ENCODE results near the gene CMC1.
"Not testable (repeated sequence)": the region's sequence is repeated elsewhere in the genome, so short reads cannot be mapped to it uniquely, and the experiment has no call there.

CMC1 gene

GRCh38 chr3:28243424-28244106 lies 2.1 kb downstream of the CMC1 start:
- DNase-seq (ENCODE audit: low read depth in 1 of 2, low spot score in 1 of 2), result no peak

GRCh38 chr3:28244491-28244890 lies 3.1 kb downstream of the CMC1 start:
- DNase-seq (ENCODE audit: low read depth in 1 of 2, low spot score in 1 of 2), result no peak

DNA sequence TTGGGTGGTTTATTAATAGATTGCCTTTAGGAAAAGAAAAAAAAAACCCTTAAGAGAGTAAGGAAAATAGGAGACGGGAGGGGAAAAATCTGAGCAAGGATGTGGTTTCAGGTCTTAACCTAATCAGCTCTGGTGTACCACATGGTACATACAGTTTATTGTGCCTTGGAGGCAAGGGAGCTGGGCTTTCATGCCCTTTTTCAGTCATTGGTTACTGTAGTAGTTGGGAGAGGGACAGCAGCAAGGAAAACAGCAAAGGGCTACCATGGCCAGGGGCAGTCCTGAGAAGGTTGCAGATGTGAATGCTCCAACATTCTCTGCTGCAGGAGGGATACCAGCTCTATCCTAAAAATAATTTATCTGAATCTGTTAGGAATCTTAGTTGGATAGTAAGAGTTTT lies 5.9 kb downstream of the CMC1 start:
- no peak for DNase-seq (ENCODE audit: low read depth in 1 of 2, low spot score in 1 of 2)

DNA sequence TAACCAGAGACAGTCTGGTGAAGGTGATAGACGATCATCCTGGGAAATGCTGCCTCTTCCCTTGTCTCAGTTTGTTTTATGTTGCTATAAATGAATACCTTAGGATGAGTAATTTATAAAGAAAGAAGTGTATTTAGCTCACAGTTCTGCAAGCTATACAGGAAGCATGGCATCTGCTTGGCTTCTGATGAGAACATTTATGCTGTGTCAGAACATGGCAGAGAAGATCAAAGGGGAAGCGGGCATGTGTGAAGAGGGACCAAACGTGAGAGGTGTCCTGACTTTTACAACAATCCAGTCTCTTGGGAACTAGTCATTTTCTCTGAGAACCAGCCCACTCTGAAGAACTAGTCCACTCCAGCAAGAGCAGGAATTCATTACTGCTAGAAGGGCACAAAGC lies 9.6 kb downstream of the CMC1 start:
- no peak for DNase-seq (ENCODE audit: low read depth in 1 of 2, low spot score in 1 of 2)

GRCh38 chr3:28252001-28252431 lies 10.6 kb downstream of the CMC1 start:
- DNase-seq (ENCODE audit: low read depth in 1 of 2, low spot score in 1 of 2), result no peak

GRCh38 chr3:28253040-28253715 lies 11.8 kb downstream of the CMC1 start:
- DNase-seq (ENCODE audit: low read depth in 1 of 2, low spot score in 1 of 2), result no peak

DNA sequence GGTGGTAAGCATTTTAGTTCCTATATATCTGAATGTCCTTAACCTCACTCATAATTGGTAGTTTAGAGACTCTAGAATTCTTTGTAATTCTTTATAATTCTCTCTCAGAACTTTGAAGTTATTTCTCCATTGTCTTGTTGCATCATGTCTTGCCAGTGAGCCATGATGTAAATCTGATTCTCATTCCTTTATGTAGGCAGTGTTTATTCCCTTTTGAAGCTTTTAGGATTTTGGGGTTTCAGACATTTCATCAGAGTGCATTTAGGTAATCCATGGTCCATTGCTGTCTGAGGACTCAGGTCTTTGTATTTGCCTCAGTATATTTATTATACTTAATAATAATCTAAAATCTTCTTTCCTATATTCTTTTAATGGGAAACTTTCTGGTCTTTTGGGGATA lies 20.6 kb downstream of the CMC1 start:
- no peak for DNase-seq (ENCODE audit: low read depth in 1 of 2, low spot score in 1 of 2)

- no peak for DNase-seq (ENCODE audit: low read depth in 1 of 2, low spot score in 1 of 2)
Observed at GRCh38 chr3:28265641-28266040, 24.2 kb downstream of the CMC1 start.

DNA sequence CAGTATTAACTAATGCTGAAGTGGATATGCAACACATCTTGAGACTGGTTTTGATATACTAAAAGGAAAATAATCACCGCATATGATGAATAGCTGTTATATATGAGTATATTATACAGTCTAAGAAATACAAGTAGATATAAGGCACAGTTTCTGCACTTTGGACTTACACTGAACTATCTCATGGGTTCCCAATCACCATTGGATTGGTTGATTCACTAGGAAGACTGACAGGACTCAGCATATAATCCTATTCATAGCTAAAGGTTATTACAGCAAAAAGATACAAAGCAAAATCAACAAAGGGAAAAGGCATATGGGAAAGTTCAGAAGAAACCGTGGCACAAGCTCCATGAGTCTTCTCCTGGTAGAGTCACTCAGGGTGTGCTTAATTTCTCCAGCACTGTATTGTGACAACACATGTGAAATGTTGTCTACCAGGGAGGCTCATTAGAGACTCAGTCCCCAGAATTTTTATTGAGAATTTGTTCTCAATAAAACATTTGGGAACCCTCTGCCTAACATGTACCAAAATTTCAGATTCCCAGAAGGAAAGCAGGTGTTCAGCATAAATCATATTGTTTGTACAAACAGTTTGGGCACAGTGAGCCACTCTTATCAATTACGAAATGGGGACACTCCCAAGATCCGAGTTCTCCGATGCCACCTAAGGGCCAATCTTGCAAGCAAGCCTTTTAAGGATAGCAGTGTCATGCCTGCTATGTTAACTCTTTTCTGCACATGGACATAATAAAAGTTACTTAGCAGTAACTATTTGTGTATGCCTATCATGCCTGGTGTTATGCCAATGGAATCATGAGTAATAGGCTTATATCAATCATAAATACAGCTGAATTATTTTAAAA lies 26.8 kb downstream of the CMC1 start:
- no peak for DNase-seq (ENCODE audit: low read depth in 1 of 2, low spot score in 1 of 2)

DNA sequence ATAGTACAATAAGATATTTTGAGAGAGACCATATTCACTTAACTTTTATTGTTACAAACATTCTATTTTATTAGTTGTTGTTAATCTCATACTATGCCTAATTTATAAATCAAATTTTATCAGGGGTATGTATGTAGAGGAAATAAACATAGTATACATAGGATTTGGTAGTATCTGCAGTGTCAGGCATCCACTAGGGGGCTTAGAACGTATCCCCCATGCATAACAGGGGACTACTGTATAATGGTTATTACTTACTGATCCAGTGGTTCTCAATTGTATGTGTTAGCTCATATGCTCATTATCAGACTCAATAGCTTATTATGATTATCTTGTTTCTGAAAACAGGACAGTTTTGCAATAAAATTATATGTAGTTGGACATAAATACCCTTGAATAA lies 27.6 kb downstream of the CMC1 start:
- DNase-seq (ENCODE audit: low read depth in 1 of 2, low spot score in 1 of 2), result no peak

DNA sequence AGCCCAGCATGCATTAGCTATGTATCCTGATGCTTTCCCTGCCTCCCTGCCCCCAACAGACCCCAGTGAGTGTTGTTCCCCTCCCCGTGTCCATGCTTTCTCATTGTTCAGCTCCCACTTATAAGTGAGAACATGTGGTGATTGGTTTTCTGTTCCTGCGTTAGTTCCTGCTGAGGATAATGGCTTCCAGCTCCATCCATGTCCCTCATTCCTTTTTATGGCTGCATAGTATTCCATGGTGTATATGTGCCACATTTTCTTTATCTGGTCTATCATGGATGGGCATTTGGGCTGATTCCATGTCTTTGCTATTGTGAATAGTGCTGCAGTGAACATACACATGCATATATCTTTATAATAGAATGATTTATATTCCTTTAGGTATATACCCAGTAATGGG lies 28.5 kb downstream of the CMC1 start:
- not testable (repeated sequence) for DNase-seq (ENCODE audit: low read depth in 1 of 2, low spot score in 1 of 2)

DNA sequence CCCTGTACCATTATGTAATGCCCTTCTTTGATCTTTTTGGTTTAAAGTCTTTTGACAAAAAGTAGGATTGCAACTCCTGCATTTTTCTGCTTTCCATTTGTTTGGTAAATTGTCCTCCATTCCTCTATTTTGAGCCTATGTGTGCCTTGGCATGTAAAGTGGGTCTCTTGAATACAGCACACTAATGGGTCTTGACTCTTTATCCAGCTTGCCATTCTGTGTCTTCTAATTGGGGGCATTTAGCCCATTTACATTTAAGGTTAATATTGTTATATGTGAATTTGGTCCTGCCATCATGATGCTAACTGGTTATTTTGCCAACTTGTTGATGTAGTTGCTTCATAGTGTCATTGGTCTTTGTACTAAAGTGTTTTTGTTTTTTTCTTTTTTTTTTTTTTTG lies 32.4 kb downstream of the CMC1 start:
- no peak for DNase-seq (ENCODE audit: low read depth in 1 of 2, low spot score in 1 of 2)

DNA sequence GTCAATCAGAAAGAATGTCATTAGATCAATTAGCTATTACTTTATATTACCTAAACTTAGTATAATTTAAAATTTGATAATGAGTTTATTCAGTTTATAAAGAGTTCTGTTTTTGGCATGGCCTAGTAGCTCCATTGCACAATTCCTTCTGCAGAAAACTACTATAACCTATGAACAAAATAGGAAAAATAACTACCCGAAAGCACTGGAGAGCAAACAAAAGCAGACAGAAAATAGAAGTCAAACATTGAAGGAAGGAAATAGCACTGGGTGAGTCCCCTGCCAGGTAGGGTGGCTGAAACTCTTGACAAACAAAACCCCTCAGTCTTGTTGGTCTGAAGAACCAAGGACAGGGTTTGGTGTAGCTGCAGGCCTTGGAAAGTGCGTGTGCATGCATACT lies 37.5 kb downstream of the CMC1 start:
- no peak for DNase-seq (ENCODE audit: low read depth in 1 of 2, low spot score in 1 of 2)

GRCh38 chr3:28279770-28280169 lies 38.4 kb downstream of the CMC1 start:
- no peak for DNase-seq (ENCODE audit: low read depth in 1 of 2, low spot score in 1 of 2)

DNA sequence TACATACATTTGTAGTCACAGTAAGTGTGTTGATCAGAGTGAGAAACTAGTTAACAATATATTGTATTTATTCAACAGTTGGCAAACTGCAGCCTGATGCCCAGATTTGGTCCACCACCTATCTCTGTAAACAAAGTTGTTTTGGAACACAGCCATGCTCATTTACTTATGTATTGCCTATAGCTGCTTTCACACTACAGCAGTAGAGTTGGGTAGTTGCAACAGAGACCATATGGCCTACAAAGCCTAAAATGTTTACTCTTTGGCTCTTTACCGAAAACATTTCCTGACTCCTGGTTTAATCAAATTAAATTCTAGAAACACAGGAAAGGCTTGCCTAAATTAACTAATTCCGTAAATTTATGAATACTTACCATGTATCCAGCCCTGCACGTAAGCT lies 39.4 kb downstream of the CMC1 start:
- no peak for DNase-seq (ENCODE audit: low read depth in 1 of 2, low spot score in 1 of 2)

- no peak for DNase-seq (ENCODE audit: low read depth in 1 of 2, low spot score in 1 of 2)
Observed at GRCh38 chr3:28286595-28286994, 45.2 kb downstream of the CMC1 start.

DNA sequence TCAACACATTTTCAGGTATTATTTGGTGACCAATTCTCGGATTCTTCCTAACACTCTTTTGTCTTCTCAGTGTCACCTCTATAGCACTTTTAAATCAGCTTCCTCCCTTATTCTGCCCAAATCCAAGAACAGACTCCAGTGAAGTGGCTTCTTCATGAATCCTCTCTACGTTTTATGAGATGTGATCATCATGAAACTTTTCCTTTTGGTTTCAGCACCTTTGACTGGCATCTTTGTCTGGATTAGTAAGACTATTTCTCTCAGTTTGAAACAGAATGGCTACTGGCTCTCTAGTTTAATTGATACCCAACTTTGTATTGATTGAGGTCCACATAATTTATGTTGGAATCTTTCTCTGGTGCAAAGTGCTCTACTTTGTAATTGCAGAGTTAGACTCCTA lies 45.6 kb downstream of the CMC1 start:
- DNase-seq (ENCODE audit: low read depth in 1 of 2, low spot score in 1 of 2), result no peak

DNA sequence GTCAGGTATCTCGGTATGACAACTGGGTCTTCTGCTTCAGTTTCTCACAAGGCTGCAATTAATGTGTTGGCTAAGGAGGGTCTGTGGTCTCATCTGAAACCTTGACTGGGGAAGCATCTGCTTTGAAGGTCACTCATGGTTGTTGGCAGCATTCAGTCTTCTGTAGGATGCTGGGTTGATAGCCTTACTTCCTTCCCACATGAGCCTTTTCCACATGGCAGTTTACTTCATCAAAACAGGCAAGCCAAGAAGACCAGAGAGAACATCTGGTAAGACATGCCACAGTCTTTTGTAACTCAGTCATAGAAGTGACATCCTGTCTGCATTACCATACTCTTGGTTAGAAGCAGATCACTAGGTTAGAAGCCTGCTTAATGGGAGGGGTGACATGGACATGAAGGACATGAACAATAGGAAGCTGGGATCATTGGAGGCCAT lies 49.5 kb downstream of the CMC1 start:
- no peak for DNase-seq (ENCODE audit: low read depth in 1 of 2, low spot score in 1 of 2)

GRCh38 chr3:28291577-28291976 lies 50.2 kb downstream of the CMC1 start:
- no peak for DNase-seq (ENCODE audit: low read depth in 1 of 2, low spot score in 1 of 2)

DNA sequence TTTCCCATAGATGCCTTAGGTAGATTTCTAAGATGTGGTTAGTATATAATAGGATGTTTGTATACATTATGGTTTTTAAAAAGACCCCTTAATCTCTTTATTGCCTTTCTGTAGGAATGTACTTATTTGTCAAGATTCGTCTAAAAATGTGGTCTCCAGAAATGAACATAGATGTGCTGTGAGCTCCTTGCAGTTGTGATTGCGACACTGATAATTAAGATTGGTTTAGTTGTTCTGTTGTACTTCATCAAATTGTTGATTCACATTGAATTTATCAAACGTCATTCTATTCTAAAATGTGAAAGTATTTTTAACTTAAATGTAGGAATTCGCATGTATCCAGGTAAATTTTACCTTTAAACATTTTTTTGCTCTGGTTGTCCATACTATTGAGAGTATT lies 51.2 kb downstream of the CMC1 start:
- DNase-seq (ENCODE audit: low read depth in 1 of 2, low spot score in 1 of 2), result no peak

GRCh38 chr3:28294667-28295413 lies 53.4 kb downstream of the CMC1 start:
- no peak for DNase-seq (ENCODE audit: low read depth in 1 of 2, low spot score in 1 of 2)
